Gastrocnemius medialis (tissue), 4 donors: ENCODE data around the gene MGMT.

Experiments
- POLR2A ChIP-seq, 2 donors: fragments of 450-650 bp; IDR thresholded peaks; one replicate each; pipeline ENCODE4 v1.6.1; 2017; ENCODE audit warnings: antibody characterized with exemption in 2 of 2, mild to moderate bottlenecking in 2 of 2, moderate library complexity in 2 of 2
- TF ChIP-seq, protein P1 (sequence below), 5 experiments: fragments of 450-650 bp in 3 of 5; fragments of 200-600 bp in 2 of 5; sonication (generic) in 2 of 5; IDR thresholded peaks in 4 of 5; conservative IDR thresholded peaks in 1 of 5; 1 replicate in 4 of 5; 2 replicates in 1 of 5; pipeline ENCODE4 v1.5.1; 2016 to 2019; ENCODE audit warnings: antibody characterized with exemption in 5 of 5, mild to moderate bottlenecking in 3 of 5, moderate library complexity in 3 of 5

DNA sequence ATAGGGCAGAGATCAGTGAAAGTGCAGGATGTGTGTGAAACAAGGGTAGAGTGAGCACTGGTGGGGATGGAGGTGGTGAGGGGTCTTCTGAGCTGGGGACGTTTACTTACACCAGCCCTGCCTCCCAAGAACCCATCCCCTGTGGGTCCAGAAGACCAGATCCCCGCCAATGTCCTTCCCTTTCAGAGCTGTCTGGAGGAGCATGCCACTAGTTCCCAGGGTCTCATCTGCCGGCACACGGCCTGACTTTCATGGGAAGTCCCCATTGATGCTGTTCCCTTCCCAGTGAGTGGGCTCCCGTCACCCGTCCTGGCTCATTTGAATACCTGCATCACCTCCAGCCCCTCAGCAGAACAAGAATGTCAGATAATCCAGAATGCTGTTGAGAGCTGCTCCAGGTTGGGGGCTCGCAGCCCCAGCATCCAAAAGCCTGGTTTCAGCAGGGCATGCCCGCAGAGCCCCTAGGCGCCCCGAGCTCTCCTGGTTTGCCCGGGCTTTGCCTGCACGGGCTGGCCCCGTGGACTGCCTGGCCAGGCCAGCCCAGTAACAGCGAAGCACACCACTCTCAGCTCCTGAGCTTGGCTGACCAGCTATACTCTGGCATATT, 246.7 kb downstream of the MGMT start:
- no peak for TF ChIP-seq POLR2A (IDR thresholded peaks at IDR 0.05)
- TF ChIP-seq, protein P1, sequence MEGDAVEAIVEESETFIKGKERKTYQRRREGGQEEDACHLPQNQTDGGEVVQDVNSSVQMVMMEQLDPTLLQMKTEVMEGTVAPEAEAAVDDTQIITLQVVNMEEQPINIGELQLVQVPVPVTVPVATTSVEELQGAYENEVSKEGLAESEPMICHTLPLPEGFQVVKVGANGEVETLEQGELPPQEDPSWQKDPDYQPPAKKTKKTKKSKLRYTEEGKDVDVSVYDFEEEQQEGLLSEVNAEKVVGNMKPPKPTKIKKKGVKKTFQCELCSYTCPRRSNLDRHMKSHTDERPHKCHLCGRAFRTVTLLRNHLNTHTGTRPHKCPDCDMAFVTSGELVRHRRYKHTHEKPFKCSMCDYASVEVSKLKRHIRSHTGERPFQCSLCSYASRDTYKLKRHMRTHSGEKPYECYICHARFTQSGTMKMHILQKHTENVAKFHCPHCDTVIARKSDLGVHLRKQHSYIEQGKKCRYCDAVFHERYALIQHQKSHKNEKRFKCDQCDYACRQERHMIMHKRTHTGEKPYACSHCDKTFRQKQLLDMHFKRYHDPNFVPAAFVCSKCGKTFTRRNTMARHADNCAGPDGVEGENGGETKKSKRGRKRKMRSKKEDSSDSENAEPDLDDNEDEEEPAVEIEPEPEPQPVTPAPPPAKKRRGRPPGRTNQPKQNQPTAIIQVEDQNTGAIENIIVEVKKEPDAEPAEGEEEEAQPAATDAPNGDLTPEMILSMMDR (IDR thresholded peaks at IDR 0.05 in 4 of 5, conservative IDR thresholded peaks at IDR 0.05 in 1 of 5), result no peak
